Osteoblast (primary cell): Measurements from ENCODE around the gene ARHGAP10. TPM values are rescaled to one million over a fixed set of nuclear protein-coding genes. Genes with fewer than 3 reads are reported as not detected.

Source experiments
- DNase-seq: peaks from one replicate; pipeline ENCODE4 v3.0.0; 2011; ENCODE audit warnings: low spot score, mixed read lengths; ENCODE audit not compliant: insufficient read length; ENCODE audit errors: missing footprints
- H2AFZ ChIP-seq: 2 replicates; pipeline ENCODE4 v1.6.0; 2011; ENCODE audit warnings: mild to moderate bottlenecking, low read length
- H3K27ac ChIP-seq: 2 replicates; pipeline ENCODE4 v1.5.1; 2011; ENCODE audit warnings: mild to moderate bottlenecking, low read depth, low read length, moderate library complexity
- H3K27me3 ChIP-seq: 2 replicates; pipeline ENCODE4 v1.6.0; 2012; ENCODE audit warnings: mild to moderate bottlenecking, control low read depth, inconsistent platforms, low read length, moderate library complexity; ENCODE audit not compliant: insufficient read depth
- H3K36me3 ChIP-seq: 2 replicates; pipeline ENCODE4 v1.5.1; 2011; ENCODE audit warnings: mild to moderate bottlenecking, low read length, control low read depth, moderate library complexity; ENCODE audit not compliant: insufficient read depth
- H3K4me1 ChIP-seq: 2 replicates; pipeline ENCODE4 v1.5.1; 2011; ENCODE audit warnings: mild to moderate bottlenecking, low read length, control low read depth, moderate library complexity; ENCODE audit not compliant: insufficient read depth
- H3K4me2 ChIP-seq: 2 replicates; pipeline ENCODE4 v1.6.0; 2011; ENCODE audit warnings: mild to moderate bottlenecking, low read length; ENCODE audit not compliant: insufficient read depth
- H3K4me3 ChIP-seq: fragments of 200-600 bp; sonication (generic); 3 replicates; pipeline ENCODE4 v1.5.1; 2012; ENCODE audit warnings: mild to moderate bottlenecking, low read length, inconsistent platforms; ENCODE audit not compliant: insufficient read depth
- H3K79me2 ChIP-seq: 2 replicates; pipeline ENCODE4 v1.6.0; 2012; ENCODE audit warnings: mild to moderate bottlenecking, low read length, control low read depth, inconsistent platforms; ENCODE audit not compliant: insufficient read depth
- H3K9me3 ChIP-seq: 2 replicates; pipeline ENCODE4 v1.5.1; 2011; ENCODE audit warnings: low read depth, low read length, control low read depth
- H4K20me1 ChIP-seq: 2 replicates; pipeline ENCODE4 v1.6.0; 2012; ENCODE audit warnings: mild to moderate bottlenecking, low read length, control low read depth; ENCODE audit not compliant: insufficient read depth
- total RNA-seq: library from RNA; depleted of rRNA; stranded (reverse); fragments of >200 nt; gene quantifications from 2 replicates; pipeline ENCODE4 v1.2.3, GENCODE V29; 2012
- TF ChIP-seq, protein P1 (sequence below): IDR thresholded peaks from 2 replicates; pipeline ENCODE4 v1.5.1; 2011; ENCODE audit warnings: mild to moderate bottlenecking, low read depth, low read length, moderate library complexity; ENCODE audit errors: extremely low read depth

Gene ARHGAP10
- total RNA-seq, 1 donor: 31.5 TPM

DNA sequence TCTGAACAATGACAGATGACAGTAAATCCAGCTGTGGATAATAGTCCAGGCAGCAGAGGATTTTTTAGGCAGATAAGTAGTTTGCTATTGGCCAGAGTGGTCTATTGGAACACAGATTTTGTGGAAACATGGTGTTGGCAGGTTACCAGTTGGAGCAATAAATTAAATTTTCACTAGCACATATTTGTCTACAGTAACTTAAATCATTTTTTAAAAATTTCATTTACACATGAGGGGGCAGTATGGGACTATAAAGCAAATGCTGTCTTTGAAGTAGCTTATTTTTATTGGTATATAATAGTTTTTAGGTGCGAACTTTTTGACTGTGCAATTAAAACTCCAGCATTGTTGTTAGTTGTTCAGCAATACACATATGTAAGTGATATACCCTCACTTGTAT lies 289.8 kb downstream of the ARHGAP10 start:
- H3K4me3 ChIP-seq: no peak overlapping the region
- H3K79me2 ChIP-seq: no peaks in the 10 kb centered on the region
- H3K9me3 ChIP-seq: no peaks in the 10 kb centered on the region
- H3K27ac ChIP-seq: no peak overlapping the region
- peaks cover 13% of the 10 kb centered on the region for H3K4me1 ChIP-seq
- no peak for DNase-seq
- no peak overlapping the region for H3K4me2 ChIP-seq
- H2AFZ ChIP-seq: no peak overlapping the region
- peaks cover 3% of the 10 kb centered on the region for H3K36me3 ChIP-seq
- H4K20me1 ChIP-seq: no peaks in the 10 kb centered on the region
- H3K27me3 ChIP-seq: no peaks in the 10 kb centered on the region
- TF ChIP-seq, protein P1, sequence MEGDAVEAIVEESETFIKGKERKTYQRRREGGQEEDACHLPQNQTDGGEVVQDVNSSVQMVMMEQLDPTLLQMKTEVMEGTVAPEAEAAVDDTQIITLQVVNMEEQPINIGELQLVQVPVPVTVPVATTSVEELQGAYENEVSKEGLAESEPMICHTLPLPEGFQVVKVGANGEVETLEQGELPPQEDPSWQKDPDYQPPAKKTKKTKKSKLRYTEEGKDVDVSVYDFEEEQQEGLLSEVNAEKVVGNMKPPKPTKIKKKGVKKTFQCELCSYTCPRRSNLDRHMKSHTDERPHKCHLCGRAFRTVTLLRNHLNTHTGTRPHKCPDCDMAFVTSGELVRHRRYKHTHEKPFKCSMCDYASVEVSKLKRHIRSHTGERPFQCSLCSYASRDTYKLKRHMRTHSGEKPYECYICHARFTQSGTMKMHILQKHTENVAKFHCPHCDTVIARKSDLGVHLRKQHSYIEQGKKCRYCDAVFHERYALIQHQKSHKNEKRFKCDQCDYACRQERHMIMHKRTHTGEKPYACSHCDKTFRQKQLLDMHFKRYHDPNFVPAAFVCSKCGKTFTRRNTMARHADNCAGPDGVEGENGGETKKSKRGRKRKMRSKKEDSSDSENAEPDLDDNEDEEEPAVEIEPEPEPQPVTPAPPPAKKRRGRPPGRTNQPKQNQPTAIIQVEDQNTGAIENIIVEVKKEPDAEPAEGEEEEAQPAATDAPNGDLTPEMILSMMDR: no peak

DNA sequence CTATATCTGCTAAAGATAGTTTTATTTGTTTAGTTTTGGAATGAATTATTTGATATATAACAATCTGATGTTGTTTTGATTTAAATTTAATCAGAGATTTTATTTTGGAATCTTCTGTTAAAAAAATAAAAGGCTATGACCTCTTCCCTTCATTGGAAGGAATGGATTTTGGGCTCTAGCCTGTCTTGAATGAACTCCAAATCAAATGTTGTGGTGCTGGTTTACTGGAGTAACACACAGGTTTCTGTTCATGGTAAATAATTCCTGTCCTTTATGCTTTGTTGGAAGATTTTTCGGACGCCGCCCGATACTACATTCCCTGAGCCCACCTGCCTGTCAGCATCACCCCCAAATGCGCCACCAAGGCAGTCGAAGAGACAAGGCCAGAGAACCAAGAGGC lies 291.1 kb downstream of the ARHGAP10 start:
- H3K27ac ChIP-seq: peak overlapping the region; percentile 72
- peak overlapping the region; percentile 75 for H2AFZ ChIP-seq
- TF ChIP-seq, protein P1: no peak
- DNase-seq: no peak
- H3K79me2 ChIP-seq: peaks cover 6% of the 10 kb centered on the region
- H3K27me3 ChIP-seq: no peaks in the 10 kb centered on the region
- peak overlapping the region; percentile 61 for H3K4me3 ChIP-seq
- H4K20me1 ChIP-seq: no peaks in the 10 kb centered on the region
- H3K4me2 ChIP-seq: peak overlapping the region; percentile 87
- H3K4me1 ChIP-seq: peaks cover 15% of the 10 kb centered on the region
- no peaks in the 10 kb centered on the region for H3K9me3 ChIP-seq
- peaks cover 3% of the 10 kb centered on the region for H3K36me3 ChIP-seq

DNA sequence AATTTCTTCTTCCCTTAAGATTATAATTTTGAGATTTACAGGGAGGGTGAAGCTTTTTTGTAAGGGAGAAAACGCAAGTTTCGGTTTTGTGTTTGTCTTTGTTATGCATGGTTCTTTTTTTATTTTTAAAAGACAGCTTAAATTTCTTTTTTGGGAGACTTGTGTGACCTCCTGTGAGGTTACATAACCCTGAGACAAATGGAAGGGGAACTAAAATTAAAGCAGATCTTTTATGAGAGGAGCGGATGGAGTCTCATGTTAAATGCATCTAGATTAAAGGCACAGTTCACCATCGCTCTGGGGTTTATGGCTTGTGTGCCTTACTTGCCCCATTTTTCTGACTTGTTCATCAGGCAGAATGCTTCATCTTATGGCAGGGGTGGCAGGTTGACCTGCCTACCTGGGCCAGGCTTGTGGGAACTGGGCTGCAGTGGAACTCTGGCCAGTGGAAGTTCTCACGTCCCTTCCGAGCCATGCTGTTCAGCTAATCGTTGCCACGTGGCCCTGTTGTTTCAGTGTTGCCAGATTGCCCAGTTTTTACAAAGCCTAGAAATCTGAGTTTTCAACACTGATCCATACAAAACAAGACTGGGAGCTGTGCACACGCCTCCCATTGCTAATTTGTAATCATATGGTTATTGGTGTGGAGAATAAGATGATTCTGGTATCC lies 291.8 kb downstream of the ARHGAP10 start:
- Histone ChIP-seq H3K4me1 (peaks cover 15% of the 10 kb centered on the region), H3K9me3 (no peaks in the 10 kb centered on the region), H3K27me3 (no peaks in the 10 kb centered on the region), H3K36me3 (peaks cover 3% of the 10 kb centered on the region), H2AFZ (peak overlapping the region; percentile 75), H3K4me3 (peak overlapping the region; percentile 61), H3K27ac (peak overlapping the region; percentile 72), H4K20me1 (no peaks in the 10 kb centered on the region), H3K79me2 (peaks cover 6% of the 10 kb centered on the region), H3K4me2 (peak overlapping the region; percentile 87)
- TF ChIP-seq, protein P1: no peak
- DNase-seq: no peak

DNA sequence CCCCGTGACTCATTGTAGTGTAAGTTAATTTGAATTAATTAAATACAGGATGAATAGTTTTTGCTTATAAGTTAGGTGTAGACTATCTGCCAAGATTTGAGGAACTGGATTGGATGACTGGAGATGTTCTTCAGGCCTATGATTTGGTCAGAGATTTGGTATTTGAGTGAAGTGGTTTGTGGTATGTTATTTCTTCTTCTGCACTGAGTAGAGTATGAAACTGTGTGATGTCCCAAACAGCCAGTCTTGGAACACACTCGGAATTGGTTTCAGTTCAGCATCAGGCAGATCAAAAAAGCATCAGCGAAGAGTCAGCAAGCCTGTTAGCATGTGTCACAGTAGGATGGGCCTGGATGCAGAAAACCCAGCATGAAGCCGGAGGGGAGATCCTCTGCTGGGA lies 294.1 kb downstream of the ARHGAP10 start:
- Histone ChIP-seq H3K27ac (peak overlapping the region; percentile 45), H3K4me3 (no peak overlapping the region), H4K20me1 (no peaks in the 10 kb centered on the region), H3K9me3 (no peaks in the 10 kb centered on the region), H3K27me3 (no peaks in the 10 kb centered on the region), H3K4me2 (peak overlapping the region; percentile 61), H3K4me1 (peaks cover 15% of the 10 kb centered on the region), H3K79me2 (peaks cover 6% of the 10 kb centered on the region), H3K36me3 (peaks cover 3% of the 10 kb centered on the region), H2AFZ (no peak overlapping the region)
- TF ChIP-seq, protein P1: no peak
- peak; percentile 94 for DNase-seq
